SK-N-SH (cell line): Measurements from ENCODE around the gene LTA4H. TPM values are rescaled to one million over a fixed set of nuclear protein-coding genes. Genes with fewer than 3 reads are reported as not detected.

Source experiments
- CTCF ChIA-PET: fragments of 300-600, 350-600 bp; formaldehyde crosslinking; extraction: SDS; loops from one replicate; lab custom pipeline; 2021; lab: Yijun Ruan, JAX
- POLR2A ChIA-PET: fragments of 350-600 bp; sonication (Branson Sonifier 250); formaldehyde crosslinking; extraction: SDS; loops from one replicate; lab custom pipeline; 2020; ENCODE audit warnings: antibody characterized with exemption, inconsistent platforms; lab: Yijun Ruan, JAX
- DNase-seq: peaks from one replicate; pipeline ENCODE4 v3.0.0; 2012
- H2AFZ ChIP-seq: fragments of 200-600 bp; sonication (generic); 2 replicates; pipeline ENCODE4 v1.8.1; 2016; ENCODE audit warnings: antibody characterized with exemption, mild to moderate bottlenecking, low read depth
- H3F3A ChIP-seq: fragments of 200-600 bp; sonication (generic); replicated peaks from 2 replicates; pipeline ENCODE3; 2016; ENCODE audit warnings: antibody characterized with exemption, mild to moderate bottlenecking; ENCODE audit not compliant: insufficient read depth
- H3K27ac ChIP-seq, 2 experiments: fragments of 200-500 bp in 1 of 2; fragments of 200-600 bp in 1 of 2; sonication (Bioruptor generic) in 1 of 2; sonication (generic), shearing (Covaris generic) in 1 of 2; 2 replicates each; pipeline versions ENCODE4 v1.5.1 to v1.6.1; 2014 to 2016; ENCODE audit warnings: low read depth in 2 of 2, inconsistent platforms in 1 of 2, low read length in 1 of 2, mild to moderate bottlenecking in 1 of 2, mixed read lengths in 1 of 2
- H3K27me3 ChIP-seq: fragments of 200-600 bp; sonication (generic), shearing (Covaris generic); 2 replicates; pipeline ENCODE4 v1.6.1; 2016; ENCODE audit warnings: mixed run types; ENCODE audit not compliant: insufficient read depth
- H3K36me3 ChIP-seq, 2 experiments: fragments of 200-500 bp in 1 of 2; fragments of 200-600 bp in 1 of 2; sonication (Bioruptor generic) in 1 of 2; sonication (generic) in 1 of 2; replicated peaks in 1 of 2; 2 replicates each; pipeline versions ENCODE3 to v1.5.1; 2014 to 2016; ENCODE audit warnings: low read length in 1 of 2, mild to moderate bottlenecking in 1 of 2; ENCODE audit not compliant: insufficient read depth in 2 of 2, control insufficient read depth in 1 of 2
- H3K4me1 ChIP-seq, 2 experiments: fragments of 200-500 bp in 1 of 2; fragments of 200-600 bp in 1 of 2; sonication (Bioruptor generic) in 1 of 2; sonication (generic), shearing (Covaris generic) in 1 of 2; 2 replicates each; pipeline versions ENCODE4 v1.5.1 to v1.6.1; 2014 to 2016; ENCODE audit warnings: low read depth in 1 of 2, low read length in 1 of 2, mixed run types in 1 of 2; ENCODE audit not compliant: insufficient read depth in 2 of 2, control insufficient read depth in 1 of 2
- H3K4me2 ChIP-seq: fragments of 200-600 bp; sonication (generic), shearing (Covaris generic); 2 replicates; pipeline ENCODE4 v1.6.1; 2017; ENCODE audit warnings: mixed run types
- H3K4me3 ChIP-seq, 2 experiments: fragments of 200-500 bp in 1 of 2; fragments of 200-600 bp in 1 of 2; sonication (Bioruptor generic) in 1 of 2; sonication (generic), shearing (Covaris generic) in 1 of 2; 2 replicates each; pipeline versions ENCODE4 v1.5.1 to v1.8.1; 2014 to 2016; ENCODE audit warnings: low read depth in 2 of 2, inconsistent platforms in 1 of 2, low read length in 1 of 2, mild to moderate bottlenecking in 1 of 2, mixed read lengths in 1 of 2, moderate library complexity in 1 of 2
- H3K79me2 ChIP-seq: fragments of 200-600 bp; sonication (generic); 2 replicates; pipeline ENCODE4 v1.8.1; 2017; ENCODE audit warnings: mild to moderate bottlenecking; ENCODE audit not compliant: insufficient read depth
- H3K9ac ChIP-seq: fragments of 200-600 bp; sonication (generic); 2 replicates; pipeline ENCODE4 v1.6.1; 2017; ENCODE audit warnings: mixed run types
- H3K9me2 ChIP-seq: fragments of 200-600 bp; sonication (generic); 2 replicates; pipeline ENCODE4 v1.6.1; 2017; ENCODE audit warnings: mixed run types
- H3K9me3 ChIP-seq: fragments of 200-600 bp; sonication (generic); 2 replicates; pipeline ENCODE4 v1.6.1; 2017; ENCODE audit warnings: mixed run types, mild to moderate bottlenecking, moderate library complexity
- H4K20me1 ChIP-seq: fragments of 200-600 bp; sonication (generic); 2 replicates; pipeline ENCODE4 v1.6.1; 2017; ENCODE audit warnings: mild to moderate bottlenecking, mixed run types; ENCODE audit not compliant: insufficient read depth
- CHD2 ChIP-seq: fragments of 150-350 bp; IDR thresholded peaks from 2 replicates; pipeline ENCODE4 v1.6.1; 2018; ENCODE audit warnings: low read length; ENCODE audit not compliant: partially characterized antibody
- CTCF ChIP-seq: fragments of 200-600 bp; sonication (generic); IDR thresholded peaks from 2 replicates; pipeline ENCODE4 v1.6.1; 2017; ENCODE audit warnings: antibody characterized with exemption, mild to moderate bottlenecking, moderate library complexity
- ELF1 ChIP-seq: IDR thresholded peaks from 2 replicates; pipeline ENCODE4 v1.4.0; 2012
- GATA2 ChIP-seq: sonication (generic); formaldehyde crosslinking; IDR thresholded peaks from 2 replicates; pipeline ENCODE4 v1.5.0; 2020; ENCODE audit warnings: mild to moderate bottlenecking, missing genetic modification reagents
- JUND ChIP-seq: IDR thresholded peaks from 2 replicates; pipeline ENCODE4 v1.4.0; 2012
- MEF2A ChIP-seq: IDR thresholded peaks from 2 replicates; pipeline ENCODE4 v1.4.0; 2012; ENCODE audit warnings: low read depth, borderline replicate concordance
- NRF1 ChIP-seq: IDR thresholded peaks from 2 replicates; pipeline ENCODE4 v1.6.1; 2012; ENCODE audit warnings: low read depth, mild to moderate bottlenecking, low read length
- RCOR1 ChIP-seq: fragments of 150-350 bp; IDR thresholded peaks from 2 replicates; pipeline ENCODE4 v1.6.1; 2017; ENCODE audit warnings: antibody characterized with exemption, low read length
- RXRA ChIP-seq: IDR thresholded peaks from 2 replicates; pipeline ENCODE4 v1.4.0; 2012; ENCODE audit warnings: low read depth, mild to moderate bottlenecking, borderline replicate concordance
- SMC3 ChIP-seq: IDR thresholded peaks from 2 replicates; pipeline ENCODE4 v1.6.1; 2012; ENCODE audit warnings: low read depth, low read length, improper control_type of control experiment
- TAF1 ChIP-seq: IDR thresholded peaks from 2 replicates; pipeline ENCODE4 v1.6.1; 2012; ENCODE audit warnings: low read depth, mild to moderate bottlenecking, low read length, moderate library complexity, borderline replicate concordance
- TCF12 ChIP-seq: IDR thresholded peaks from 2 replicates; pipeline ENCODE4 v1.4.0; 2012
- TEAD4 ChIP-seq: IDR thresholded peaks from 2 replicates; pipeline ENCODE4 v1.4.0; 2012; ENCODE audit warnings: mild to moderate bottlenecking, borderline replicate concordance; ENCODE audit not compliant: insufficient read depth
- YY1 ChIP-seq: IDR thresholded peaks from 2 replicates; pipeline ENCODE4 v1.4.0; 2012; ENCODE audit warnings: low read depth, mild to moderate bottlenecking
- WGBS: methylation state at CpG from one replicate; pipeline ENCODE4 v1.1.6; 2017; ENCODE audit warnings: low lambda C conversion rate; 5-methylcytosine and 5-hydroxymethylcytosine counted together
- polyA plus RNA-seq, 3 experiments: library from polyadenylated mRNA; depleted of rRNA; stranded (reverse); fragments of >200 nt; gene quantifications; 2 replicates each; pipeline ENCODE4 v1.2.3, GENCODE V29; 2012
- TF ChIP-seq, protein P1 (sequence below): IDR thresholded peaks from 2 replicates; pipeline ENCODE4 v1.4.0; 2012; ENCODE audit warnings: low read depth, borderline replicate concordance
- TF ChIP-seq, protein P2 (sequence below): fragments of 150-350 bp; IDR thresholded peaks from 2 replicates; pipeline ENCODE4 v1.6.1; 2016; ENCODE audit warnings: mild to moderate bottlenecking, low read depth, low read length
- TF ChIP-seq, protein P3 (sequence below): IDR thresholded peaks from 2 replicates; pipeline ENCODE4; 2012
- TF ChIP-seq, protein P4 (sequence below): IDR thresholded peaks from 2 replicates; pipeline ENCODE4 v1.4.0; 2012; ENCODE audit warnings: low read depth

The LTA4H gene
- polyA plus RNA-seq, 1 of the 3 experiments (the other 2 are of a cell fraction) = 55.9 TPM

DNA sequence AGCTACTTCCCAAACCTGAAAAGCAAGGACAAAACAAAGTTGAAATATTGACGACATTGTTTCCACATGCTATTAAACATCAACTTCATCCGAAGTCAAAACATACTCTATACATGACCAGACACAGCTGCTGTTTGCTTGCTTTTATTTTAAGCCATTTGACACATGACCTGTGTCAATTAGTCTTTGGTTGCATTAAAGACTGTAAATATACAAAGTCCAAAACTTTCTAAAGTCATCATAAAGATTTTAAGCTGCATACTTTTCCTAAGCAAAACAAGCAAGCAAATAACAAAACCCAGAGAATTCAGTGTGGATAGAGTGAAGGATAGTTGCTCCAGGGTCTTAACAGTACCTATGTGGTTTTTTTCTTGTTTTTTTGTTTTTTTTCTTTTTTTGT lies 61.0 kb downstream of the LTA4H start (continued):
- TF ChIP-seq, protein P1, sequence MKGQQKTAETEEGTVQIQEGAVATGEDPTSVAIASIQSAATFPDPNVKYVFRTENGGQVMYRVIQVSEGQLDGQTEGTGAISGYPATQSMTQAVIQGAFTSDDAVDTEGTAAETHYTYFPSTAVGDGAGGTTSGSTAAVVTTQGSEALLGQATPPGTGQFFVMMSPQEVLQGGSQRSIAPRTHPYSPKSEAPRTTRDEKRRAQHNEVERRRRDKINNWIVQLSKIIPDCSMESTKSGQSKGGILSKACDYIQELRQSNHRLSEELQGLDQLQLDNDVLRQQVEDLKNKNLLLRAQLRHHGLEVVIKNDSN = no peak
- no peak for TF ChIP-seq ELF1
- TF ChIP-seq RXRA = no peak
- no peak for TF ChIP-seq CHD2
- no peak for TF ChIP-seq TCF12
- TF ChIP-seq, all 33 proteins: peak for 0

GRCh38 chr12:95972832-95973456 lies 62.4 kb downstream of the LTA4H start:
- H3F3A ChIP-seq = no peaks in the 10 kb centered on the region
- TF ChIP-seq, protein P2, sequence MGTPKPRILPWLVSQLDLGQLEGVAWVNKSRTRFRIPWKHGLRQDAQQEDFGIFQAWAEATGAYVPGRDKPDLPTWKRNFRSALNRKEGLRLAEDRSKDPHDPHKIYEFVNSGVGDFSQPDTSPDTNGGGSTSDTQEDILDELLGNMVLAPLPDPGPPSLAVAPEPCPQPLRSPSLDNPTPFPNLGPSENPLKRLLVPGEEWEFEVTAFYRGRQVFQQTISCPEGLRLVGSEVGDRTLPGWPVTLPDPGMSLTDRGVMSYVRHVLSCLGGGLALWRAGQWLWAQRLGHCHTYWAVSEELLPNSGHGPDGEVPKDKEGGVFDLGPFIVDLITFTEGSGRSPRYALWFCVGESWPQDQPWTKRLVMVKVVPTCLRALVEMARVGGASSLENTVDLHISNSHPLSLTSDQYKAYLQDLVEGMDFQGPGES = no peak
- TF ChIP-seq, protein P3, sequence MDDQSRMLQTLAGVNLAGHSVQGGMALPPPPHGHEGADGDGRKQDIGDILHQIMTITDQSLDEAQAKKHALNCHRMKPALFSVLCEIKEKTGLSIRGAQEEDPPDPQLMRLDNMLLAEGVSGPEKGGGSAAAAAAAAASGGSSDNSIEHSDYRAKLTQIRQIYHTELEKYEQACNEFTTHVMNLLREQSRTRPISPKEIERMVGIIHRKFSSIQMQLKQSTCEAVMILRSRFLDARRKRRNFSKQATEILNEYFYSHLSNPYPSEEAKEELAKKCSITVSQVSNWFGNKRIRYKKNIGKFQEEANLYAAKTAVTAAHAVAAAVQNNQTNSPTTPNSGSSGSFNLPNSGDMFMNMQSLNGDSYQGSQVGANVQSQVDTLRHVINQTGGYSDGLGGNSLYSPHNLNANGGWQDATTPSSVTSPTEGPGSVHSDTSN = no peak
- no peak for TF ChIP-seq JUND
- TF ChIP-seq, protein P4, sequence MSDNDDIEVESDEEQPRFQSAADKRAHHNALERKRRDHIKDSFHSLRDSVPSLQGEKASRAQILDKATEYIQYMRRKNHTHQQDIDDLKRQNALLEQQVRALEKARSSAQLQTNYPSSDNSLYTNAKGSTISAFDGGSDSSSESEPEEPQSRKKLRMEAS = no peak
- TF ChIP-seq CTCF = no peak
- no peak for TF ChIP-seq YY1
- no peak for TF ChIP-seq NRF1
- TF ChIP-seq, protein P1 = no peak
- no peak for TF ChIP-seq MEF2A
- no peak for TF ChIP-seq RXRA
- TF ChIP-seq GATA2 (CRISPR knock-in tag) = no peak
- no peak for TF ChIP-seq TAF1
- no peak for TF ChIP-seq TEAD4
- no peak for TF ChIP-seq RCOR1
- TF ChIP-seq SMC3 = no peak
- TF ChIP-seq, all 33 proteins: peak for 0
- Histone ChIP-seq H3K79me2 (no peaks in the 10 kb centered on the region), H3K4me1 (no peaks in the 10 kb centered on the region), H3K4me3 (no peak overlapping the region), H3K27ac (no peak overlapping the region), H4K20me1 (no peaks in the 10 kb centered on the region), H3K9me3 (no peaks in the 10 kb centered on the region), H3K9me2 (no peaks in the 10 kb centered on the region), H3K9ac (no peak overlapping the region), H3K4me2 (no peak overlapping the region), H3K36me3 (no peaks in the 10 kb centered on the region), H3K27me3 (no peaks in the 10 kb centered on the region; the same call in 1 of the 2 replicates), H2AFZ (no peak overlapping the region)
- ChIA-PET CTCF (interaction anchor here (0.6 kb wide), 1 partner anchor 249 kb away, joined by 3 read pairs; no protein-coding TSS in a partner anchor), POLR2A (interaction anchor here (0.6 kb wide), 1 partner anchor 969 kb away, joined by 3 read pairs; no protein-coding TSS in a partner anchor)
- DNase-seq = no peak
- WGBS = 54% methylated on average over 4 of the region's 4 CpGs
